22Rv1 (cell line): Measurements from ENCODE around the gene TBX10.

Experiments
- CTCF ChIP-seq: fragments of 450-650 bp; IDR thresholded peaks from 2 replicates; pipeline ENCODE4 v1.5.1; 2017; ENCODE audit warnings: mild to moderate bottlenecking
- ZFX ChIP-seq: fragments of 450-650 bp; IDR thresholded peaks from 2 replicates; pipeline ENCODE4 v1.6.1; 2017; ENCODE audit warnings: antibody characterized with exemption, borderline replicate concordance

DNA sequence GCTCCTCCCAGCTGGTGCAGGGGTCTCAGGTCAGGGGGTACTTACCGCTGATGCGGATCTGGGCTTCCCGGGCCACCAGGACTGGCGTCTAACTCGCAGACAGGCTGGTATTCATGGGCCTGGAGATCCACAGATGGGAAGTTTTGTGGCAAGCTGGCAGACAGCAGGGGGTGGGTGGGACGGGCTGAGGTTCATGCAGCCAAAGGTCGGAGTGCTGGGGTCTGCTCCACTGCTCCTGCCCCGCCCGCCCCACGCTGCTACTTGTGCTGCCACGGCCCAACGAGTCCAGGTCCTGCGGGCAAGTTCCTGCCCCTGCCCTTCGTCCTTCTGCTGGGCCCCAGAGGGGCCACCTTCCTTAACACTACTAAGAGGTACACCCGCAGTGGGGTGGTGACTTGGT lies 7.9 kb upstream of the TBX10 start:
- TF ChIP-seq CTCF (no peak), ZFX (no peak)
